DND-41 (cell line): ENCODE results near the gene KBTBD4.
"Not testable (repeated sequence)": the region's sequence is repeated elsewhere in the genome, so short reads cannot be mapped to it uniquely, and the experiment has no call there.

ENCODE experiments used
- ATAC-seq: fragments of 200-7000 bp; cut with Tn5 transposase; 3 replicates; pipeline ENCODE4 v1.9.1; 2021; ENCODE audit warnings: low read depth; ENCODE audit not compliant: insufficient read depth
- DNase-seq: peaks from one replicate; pipeline ENCODE4 v3.0.0-alpha.2; 2020
- H2AFZ ChIP-seq: 2 replicates; pipeline ENCODE4 v1.6.0; 2012; ENCODE audit warnings: low read depth, low read length
- H3K27ac ChIP-seq: 2 replicates; pipeline ENCODE4 v1.5.1; 2012; ENCODE audit warnings: low read length, inconsistent platforms
- H3K27me3 ChIP-seq: fragments of 200-600 bp; sonication (generic); 2 replicates; pipeline ENCODE4 v1.6.0; 2012; ENCODE audit warnings: low read length, mild to moderate bottlenecking, inconsistent platforms; ENCODE audit not compliant: insufficient read depth, poor library complexity
- H3K36me3 ChIP-seq: 2 replicates; pipeline ENCODE4 v1.5.1; 2012; ENCODE audit warnings: low read length, inconsistent platforms; ENCODE audit not compliant: insufficient read depth
- H3K4me1 ChIP-seq: 2 replicates; pipeline ENCODE4 v1.5.1; 2012; ENCODE audit warnings: mild to moderate bottlenecking, low read length; ENCODE audit not compliant: insufficient read depth
- H3K4me2 ChIP-seq: 2 replicates; pipeline ENCODE4 v1.6.0; 2012; ENCODE audit warnings: mild to moderate bottlenecking, moderate library complexity, low read length, inconsistent platforms; ENCODE audit not compliant: insufficient read depth
- H3K4me3 ChIP-seq, 2 experiments: fragments of 200-600 bp in 1 of 2; shearing (Covaris generic) in 1 of 2; 2 replicates each; pipeline ENCODE4 v1.5.1; 2012 to 2016; ENCODE audit warnings: inconsistent platforms in 2 of 2, low read length in 2 of 2, mild to moderate bottlenecking in 2 of 2, low read depth in 1 of 2, moderate library complexity in 1 of 2
- H3K79me2 ChIP-seq: 2 replicates; pipeline ENCODE4 v1.6.0; 2012; ENCODE audit warnings: low read length, inconsistent platforms; ENCODE audit not compliant: insufficient read depth
- H3K9ac ChIP-seq: 2 replicates; pipeline ENCODE4 v1.6.0; 2012; ENCODE audit warnings: low read depth, mild to moderate bottlenecking, inconsistent platforms, low read length, moderate library complexity
- H3K9me3 ChIP-seq: 2 replicates; pipeline ENCODE4 v1.5.1; 2012; ENCODE audit warnings: low read length, moderate library complexity, mild to moderate bottlenecking, inconsistent platforms; ENCODE audit not compliant: insufficient read depth, severe bottlenecking
- H4K20me1 ChIP-seq: 2 replicates; pipeline ENCODE4 v1.6.0; 2012; ENCODE audit warnings: low read length; ENCODE audit not compliant: insufficient read depth
- CTCF ChIP-seq: IDR thresholded peaks from 2 replicates; pipeline ENCODE4 v1.5.1; 2012; ENCODE audit warnings: borderline replicate concordance, low read length, moderate library complexity, mild to moderate bottlenecking; ENCODE audit not compliant: poor library complexity, severe bottlenecking; ENCODE audit errors: extremely low read depth
- EZH2 ChIP-seq: IDR thresholded peaks from 3 replicates; pipeline ENCODE4 v1.6.1; 2012; ENCODE audit warnings: borderline replicate concordance, low read depth, mild to moderate bottlenecking, moderate library complexity, low read length, inconsistent platforms; ENCODE audit not compliant: severe bottlenecking

Gene KBTBD4

GRCh38 chr11:47550288-47551047 is 28.3 kb downstream of the KBTBD4 start:
- Histone ChIP-seq H3K27ac (peak overlapping the region; percentile 6; the same call in 1 of the 2 replicates), H3K27me3 (no peaks in the 10 kb centered on the region), H3K4me2 (peak overlapping the region; percentile 87), H3K9ac (peak overlapping the region; percentile 4; the same call in 1 of the 2 replicates), H3K4me1 (peaks cover 47% of the 10 kb centered on the region), H3K9me3 (no peaks in the 10 kb centered on the region), H3K4me3 (peak overlapping the region in 1 of 2 experiments; percentile 78; a peak in 2 of 4 replicates), H3K36me3 (peaks cover 26% of the 10 kb centered on the region), H3K79me2 (peaks cover 83% of the 10 kb centered on the region), H2AFZ (no peak overlapping the region), H4K20me1 (peaks cover 55% of the 10 kb centered on the region)
- no peak for DNase-seq
- ATAC-seq = no peak
- TF ChIP-seq CTCF = no peak
- no peak for TF ChIP-seq EZH2

- DNase-seq, H3K27ac ChIP-seq, H3K4me2 ChIP-seq, ATAC-seq, H3K9me3 ChIP-seq, H2AFZ ChIP-seq, H3K9ac ChIP-seq, H3K27me3 ChIP-seq, H3K4me3 ChIP-seq: not testable (repeated sequence)
- H3K36me3 ChIP-seq = peaks cover 29% of the 10 kb centered on the region
- H4K20me1 ChIP-seq = peaks cover 85% of the 10 kb centered on the region
- H3K79me2 ChIP-seq = peaks cover 100% of the 10 kb centered on the region
- peaks cover 23% of the 10 kb centered on the region for H3K4me1 ChIP-seq
These were observed 32.5 kb downstream of the KBTBD4 start for GRCh38 chr11:47546274-47546673.

GRCh38 chr11:47545298-47545697 is 33.5 kb downstream of the KBTBD4 start:
- H3K27me3 ChIP-seq = no peaks in the 10 kb centered on the region
- peaks cover 85% of the 10 kb centered on the region for H4K20me1 ChIP-seq
- peaks cover 27% of the 10 kb centered on the region for H3K36me3 ChIP-seq
- DNase-seq (no peak), ATAC-seq (no peak)
- no peak for TF ChIP-seq EZH2
- no peak for TF ChIP-seq CTCF
- no peak overlapping the region for H2AFZ ChIP-seq
- no peak overlapping the region for H3K27ac ChIP-seq
- H3K79me2 ChIP-seq = peaks cover 100% of the 10 kb centered on the region
- H3K9me3 ChIP-seq = no peaks in the 10 kb centered on the region
- H3K4me1 ChIP-seq = peaks cover 13% of the 10 kb centered on the region
- no peak overlapping the region for H3K4me3 ChIP-seq
- H3K4me2 ChIP-seq = no peak overlapping the region
- no peak overlapping the region for H3K9ac ChIP-seq

GRCh38 chr11:47541070-47541469 is 37.7 kb downstream of the KBTBD4 start:
- Histone ChIP-seq H3K79me2 (peaks cover 100% of the 10 kb centered on the region), H3K4me2 (no peak overlapping the region), H3K4me1 (no peaks in the 10 kb centered on the region; the same call in 1 of the 2 replicates), H3K36me3 (peaks cover 30% of the 10 kb centered on the region; the same call in 1 of the 2 replicates), H2AFZ (no peak overlapping the region), H3K27me3 (no peaks in the 10 kb centered on the region), H4K20me1 (peaks cover 90% of the 10 kb centered on the region), H3K4me3 (no peak overlapping the region), H3K9me3 (no peaks in the 10 kb centered on the region), H3K27ac (no peak overlapping the region), H3K9ac (no peak overlapping the region)
- DNase-seq (no peak), ATAC-seq (no peak)
- no peak for TF ChIP-seq EZH2
- TF ChIP-seq CTCF = no peak
